HG03064 (cell line): Measurements from ENCODE around the gene MEF2A.
"Not testable (repeated sequence)": the region's sequence is repeated elsewhere in the genome, so short reads cannot be mapped to it uniquely, and the experiment has no call there.

Experiments used
- ATAC-seq: cut with Tn5 transposase; IDR thresholded peaks from one replicate; pipeline ENCODE4 v1.9.1; 2021; ENCODE audit warnings: low read depth; ENCODE audit not compliant: unreplicated experiment

The MEF2A gene

DNA sequence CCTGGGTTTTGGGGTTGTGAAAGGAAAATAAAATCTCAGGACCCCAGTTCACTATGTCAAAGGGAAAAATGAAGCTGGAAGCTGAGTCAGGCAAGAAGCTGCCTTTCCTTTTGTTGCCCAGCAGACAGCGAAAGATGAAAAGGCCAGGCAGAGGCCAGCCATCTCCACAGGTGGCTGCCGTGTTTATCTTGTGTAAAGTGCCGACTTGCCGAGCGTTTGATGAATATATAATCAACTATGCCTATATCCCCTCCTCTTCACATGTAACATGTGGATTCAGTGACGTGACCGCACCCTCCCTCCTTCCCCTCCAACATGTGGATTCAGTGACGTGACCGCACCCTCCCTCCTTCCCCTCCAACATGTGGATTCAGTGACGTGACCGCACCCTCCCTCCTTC lies 184.5 kb downstream of the MEF2A start:
- ATAC-seq = not testable (repeated sequence)

DNA sequence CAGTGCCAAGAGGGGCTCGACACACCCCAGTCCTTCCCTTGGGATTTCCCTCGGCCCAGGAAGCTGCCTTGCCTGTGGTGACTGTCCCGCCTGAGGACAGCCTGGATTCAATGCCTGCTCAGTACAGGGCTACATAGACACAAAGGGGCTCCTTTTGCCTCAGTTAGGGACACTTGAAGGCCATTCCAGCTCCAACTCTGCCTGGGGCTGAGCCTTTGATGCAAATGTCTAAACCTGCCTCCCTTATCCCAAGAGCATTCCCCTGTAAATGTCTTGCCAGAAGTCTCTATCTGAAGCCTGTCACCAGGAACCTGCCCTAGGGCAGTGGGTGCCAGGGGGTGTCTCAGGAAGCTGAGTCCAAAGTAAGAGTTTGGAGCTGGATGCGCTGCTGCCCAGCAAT lies 186.8 kb downstream of the MEF2A start:
- no peak for ATAC-seq

DNA sequence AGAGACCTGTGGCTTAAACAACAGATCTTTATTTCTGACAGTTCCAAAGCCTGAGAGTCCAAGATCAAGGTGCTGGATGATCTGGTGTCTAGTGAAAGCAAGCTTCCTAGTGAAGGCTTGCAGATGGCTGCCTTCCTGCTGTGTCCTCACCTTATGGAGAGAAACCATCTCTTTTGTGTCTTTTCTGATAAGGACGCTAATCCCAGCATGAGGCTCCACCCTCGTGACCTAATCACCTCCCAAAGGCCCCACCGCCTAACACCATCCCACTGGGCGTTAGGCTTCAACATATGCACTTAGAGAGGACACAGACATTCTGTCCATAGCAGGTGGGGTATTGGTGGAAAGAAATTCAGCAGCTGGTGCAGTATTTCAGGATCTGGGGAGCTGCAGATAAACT lies 187.3 kb downstream of the MEF2A start:
- ATAC-seq = no peak

DNA sequence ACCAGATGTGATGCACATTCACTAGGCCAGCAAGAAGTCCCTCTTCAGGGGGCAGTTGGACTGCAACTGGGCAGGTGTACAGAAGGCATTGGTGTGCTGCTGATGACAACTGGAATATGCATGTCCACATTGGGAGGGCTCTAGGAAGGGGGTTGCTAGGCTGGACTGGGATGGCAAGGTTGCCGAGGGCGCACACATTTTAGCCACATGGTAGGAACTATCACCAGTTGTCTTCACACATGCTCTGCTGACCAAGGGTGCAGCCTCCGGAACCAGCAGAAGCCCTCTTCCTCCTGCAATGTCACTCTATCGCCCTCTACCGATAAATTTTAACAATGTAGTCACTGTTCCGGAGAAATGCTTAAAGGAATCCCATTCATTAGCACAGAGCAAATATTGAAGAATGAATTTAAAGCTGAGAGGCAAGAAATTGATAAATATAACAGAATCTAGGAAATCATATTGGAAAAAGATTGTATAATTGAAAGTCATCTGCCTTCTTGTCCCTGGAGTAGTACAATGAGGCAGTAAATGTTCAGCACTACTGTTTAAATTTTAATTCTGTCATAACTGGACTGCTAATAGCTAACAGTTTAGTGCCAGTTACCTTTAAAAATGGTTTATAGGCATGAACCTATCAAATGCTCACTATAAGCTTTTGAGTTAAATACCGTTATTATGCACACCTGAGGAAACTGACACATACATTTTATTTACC lies 190.1 kb downstream of the MEF2A start:
- ATAC-seq = peak; percentile 94

DNA sequence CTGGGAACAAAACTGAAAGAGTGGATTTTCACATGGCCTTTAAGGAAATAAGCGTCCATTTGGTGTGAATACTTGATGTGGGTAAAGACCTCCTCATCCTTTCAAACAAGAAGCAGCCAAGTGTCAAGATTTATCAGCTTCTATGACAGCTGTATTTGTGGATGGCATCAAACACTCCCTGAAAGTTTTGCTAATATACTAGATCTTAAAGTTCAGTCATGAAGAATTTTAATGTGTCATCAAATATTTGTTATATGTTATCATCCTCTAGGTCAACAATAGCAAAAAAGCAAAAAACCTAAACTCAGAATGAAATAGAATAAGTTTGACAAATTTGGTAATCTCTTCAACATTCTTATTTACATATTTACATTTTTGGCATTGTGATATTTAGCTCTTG lies 196.5 kb downstream of the MEF2A start:
- ATAC-seq = no peak

DNA sequence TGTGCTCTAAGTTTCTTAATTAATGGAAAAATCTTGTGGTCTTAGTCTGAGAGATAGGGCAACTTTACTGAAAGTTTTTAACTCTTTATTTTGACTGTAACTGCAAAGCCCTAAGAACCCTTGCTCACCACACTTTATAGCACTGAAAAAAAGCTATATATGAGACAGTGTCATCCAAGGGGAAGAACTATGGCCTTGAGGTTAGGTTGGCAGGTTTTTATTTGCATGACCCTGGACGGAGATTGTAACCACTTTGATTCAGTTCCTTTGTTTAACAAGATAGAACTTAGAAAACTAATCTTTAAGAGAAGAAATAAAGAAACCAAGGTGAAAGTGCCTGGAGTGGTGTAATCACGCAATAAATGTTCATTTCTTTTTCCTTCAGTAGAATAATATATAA lies 198.0 kb downstream of the MEF2A start:
- no peak for ATAC-seq

DNA sequence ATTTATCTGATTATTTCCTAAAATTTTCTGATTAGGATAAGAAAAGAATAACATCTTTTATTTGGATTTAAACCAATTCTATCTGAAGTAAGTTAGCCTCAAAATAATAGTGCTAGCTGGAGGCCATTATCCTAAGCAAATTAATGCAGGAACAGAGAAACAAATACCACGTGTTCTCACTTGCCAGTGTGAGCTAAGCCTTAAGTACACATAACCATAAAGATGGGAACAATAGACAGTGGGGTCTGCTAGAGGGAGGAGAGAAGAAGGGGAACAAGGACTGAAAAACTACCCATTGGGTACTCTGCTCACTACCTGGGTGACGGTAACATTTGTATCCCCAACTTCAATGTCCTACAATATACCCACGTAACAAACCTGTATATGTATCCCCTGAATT lies 198.7 kb downstream of the MEF2A start:
- ATAC-seq = no peak
